ENCODE results near the gene MCM5. TPM values are rescaled to one million over a fixed set of nuclear protein-coding genes. Genes with fewer than 3 reads are reported as not detected.

The MCM5 gene
- total and polyA plus RNA-seq, 2 experiments from 2014 or later: 34.4 to 51.5 TPM

GRCh38 chr22:35384527-35384926 lies 15.4 kb upstream of the MCM5 start:
- in situ Hi-C loops (cut with MboI): no loop called here
- peaks cover 54% of the 10 kb centered on the region for H3K79me2 ChIP-seq (ENCODE audit: insufficient read depth)
- no peak overlapping the region for H3K9ac ChIP-seq
- no peak overlapping the region; the same call in 1 of the 2 replicates for H3K27ac ChIP-seq
- H3K4me2 ChIP-seq (ENCODE audit: unreplicated experiment): peak overlapping the region; percentile 3
- H3K27me3 ChIP-seq (replicated peaks; ENCODE audit: insufficient read depth): no peaks in the 10 kb centered on the region
- H3F3A ChIP-seq (ENCODE audit: insufficient read depth): peaks cover 67% of the 10 kb centered on the region
- no peak for TF ChIP-seq EZH2 (IDR thresholded peaks at IDR 0.05; ENCODE audit: insufficient read depth, poor library complexity, severe bottlenecking)
- no peak for TF ChIP-seq EZH2phosphoT487 (IDR thresholded peaks at IDR 0.05; ENCODE audit: insufficient read depth, low read depth)
- DNase-seq: peak; percentile 19
- 83 to 84% methylated on average over 4 of the region's 4 CpGs for WGBS, 2 experiments (ENCODE audit: low coverage in 1 of 2, low lambda C conversion rate in 2 of 2, missing lambda C conversion rate in 2 of 2)
- H3K4me3 ChIP-seq: no peak overlapping the region
- H3K9me3 ChIP-seq (ENCODE audit: low read depth): no peaks in the 10 kb centered on the region
- H3K4me1 ChIP-seq (ENCODE audit: insufficient read depth): peaks cover 17% of the 10 kb centered on the region
- H2AFZ ChIP-seq: no peak overlapping the region
- no peaks in the 10 kb centered on the region for H4K20me1 ChIP-seq (ENCODE audit: insufficient read depth)
- peaks cover 51% of the 10 kb centered on the region for H3K36me3 ChIP-seq (ENCODE audit: low read depth)
- H3K9me2 ChIP-seq (ENCODE audit: insufficient read depth): no peaks in the 10 kb centered on the region

GRCh38 chr22:35384975-35385588 lies 14.9 kb upstream of the MCM5 start:
- Histone ChIP-seq H4K20me1 (ENCODE audit: insufficient read depth) (no peaks in the 10 kb centered on the region), H3K9me3 (ENCODE audit: low read depth) (no peaks in the 10 kb centered on the region), H3K9ac (no peak overlapping the region), H2AFZ (no peak overlapping the region), H3K27me3 (replicated peaks; ENCODE audit: insufficient read depth) (no peaks in the 10 kb centered on the region), H3K9me2 (ENCODE audit: insufficient read depth) (no peaks in the 10 kb centered on the region), H3K4me3 (no peak overlapping the region), H3F3A (ENCODE audit: insufficient read depth) (peaks cover 71% of the 10 kb centered on the region), H3K36me3 (ENCODE audit: low read depth) (peaks cover 56% of the 10 kb centered on the region), H3K27ac (no peak overlapping the region), H3K4me1 (ENCODE audit: insufficient read depth) (peaks cover 13% of the 10 kb centered on the region), H3K4me2 (ENCODE audit: unreplicated experiment) (peak overlapping the region; percentile 3), H3K79me2 (ENCODE audit: insufficient read depth) (peaks cover 53% of the 10 kb centered on the region)
- TF ChIP-seq EZH2 (IDR thresholded peaks at IDR 0.05; ENCODE audit: insufficient read depth, poor library complexity, severe bottlenecking) (no peak), EZH2phosphoT487 (IDR thresholded peaks at IDR 0.05; ENCODE audit: insufficient read depth, low read depth) (no peak)
- whole genome bisulfite sequencing, 2 experiments (ENCODE audit: low coverage in 1 of 2, low lambda C conversion rate in 2 of 2, missing lambda C conversion rate in 2 of 2): 84 to 87% methylated on average over 6 of the region's 6 CpGs
- in situ Hi-C loops (cut with MboI): no loop called here
- no peak for DNase-seq

GRCh38 chr22:35386670-35387288 lies 13.2 kb upstream of the MCM5 start:
- Histone ChIP-seq H3K27me3 (replicated peaks; ENCODE audit: insufficient read depth) (no peaks in the 10 kb centered on the region), H3K9me3 (ENCODE audit: low read depth) (no peaks in the 10 kb centered on the region), H3K4me1 (ENCODE audit: insufficient read depth) (peaks cover 7% of the 10 kb centered on the region), H3F3A (ENCODE audit: insufficient read depth) (peaks cover 73% of the 10 kb centered on the region), H3K27ac (no peak overlapping the region), H3K9me2 (ENCODE audit: insufficient read depth) (no peaks in the 10 kb centered on the region), H3K4me2 (ENCODE audit: unreplicated experiment) (no peak overlapping the region), H2AFZ (no peak overlapping the region), H3K36me3 (ENCODE audit: low read depth) (peaks cover 64% of the 10 kb centered on the region), H3K4me3 (no peak overlapping the region), H3K9ac (no peak overlapping the region), H4K20me1 (ENCODE audit: insufficient read depth) (no peaks in the 10 kb centered on the region), H3K79me2 (ENCODE audit: insufficient read depth) (peaks cover 39% of the 10 kb centered on the region)
- in situ Hi-C loops (cut with MboI): no loop called here
- WGBS, 2 experiments (ENCODE audit: low coverage in 1 of 2, low lambda C conversion rate in 2 of 2, missing lambda C conversion rate in 2 of 2): 86 to 89% methylated on average over 19 of the region's 19 CpGs
- no peak for TF ChIP-seq EZH2 (IDR thresholded peaks at IDR 0.05; ENCODE audit: insufficient read depth, poor library complexity, severe bottlenecking)
- no peak for DNase-seq

- Histone ChIP-seq H3K27ac (no peak overlapping the region), H2AFZ (no peak overlapping the region), H3K4me2 (ENCODE audit: unreplicated experiment) (no peak overlapping the region), H3K27me3 (replicated peaks; ENCODE audit: insufficient read depth) (no peaks in the 10 kb centered on the region), H3K9me3 (ENCODE audit: low read depth) (no peaks in the 10 kb centered on the region), H3K4me3 (no peak overlapping the region), H3K36me3 (ENCODE audit: low read depth) (peaks cover 60% of the 10 kb centered on the region), H3K4me1 (ENCODE audit: insufficient read depth) (no peaks in the 10 kb centered on the region), H3K9me2 (ENCODE audit: insufficient read depth) (no peaks in the 10 kb centered on the region), H3F3A (ENCODE audit: insufficient read depth) (peaks cover 81% of the 10 kb centered on the region), H4K20me1 (ENCODE audit: insufficient read depth) (no peaks in the 10 kb centered on the region), H3K79me2 (ENCODE audit: insufficient read depth) (0 out of 2 replicates have a peak, but pooled peaks cover 4% of the 10 kb centered on the region), H3K9ac (no peak overlapping the region)
- TF ChIP-seq EZH2phosphoT487 (IDR thresholded peaks at IDR 0.05; ENCODE audit: insufficient read depth, low read depth): no peak
- no peak for TF ChIP-seq EZH2 (IDR thresholded peaks at IDR 0.05; ENCODE audit: insufficient read depth, poor library complexity, severe bottlenecking)
- 84% methylated on average over 4 to 5 of the region's 5 CpGs for WGBS, 2 experiments (ENCODE audit: low coverage in 1 of 2, low lambda C conversion rate in 2 of 2, missing lambda C conversion rate in 2 of 2)
- in situ Hi-C loops (cut with MboI): no loop called here
- DNase-seq: no peak
Measured at GRCh38 chr22:35390933-35391332, 9.0 kb upstream of the MCM5 start.
